ENCODE measurements around the gene SPAG16.

GRCh38 chr2:213763963-213764362, 479.7 kb downstream of the SPAG16 start:
- TF ChIP-seq EZH2phosphoT487 (IDR thresholded peaks at IDR 0.05; ENCODE audit: borderline replicate concordance, low read length) (no peak), CTCF (conservative IDR thresholded peaks at IDR 0.05; ENCODE audit: low read depth, low read length) (no peak)
